ENCODE measurements around the gene ENOX2.

Gene ENOX2

DNA sequence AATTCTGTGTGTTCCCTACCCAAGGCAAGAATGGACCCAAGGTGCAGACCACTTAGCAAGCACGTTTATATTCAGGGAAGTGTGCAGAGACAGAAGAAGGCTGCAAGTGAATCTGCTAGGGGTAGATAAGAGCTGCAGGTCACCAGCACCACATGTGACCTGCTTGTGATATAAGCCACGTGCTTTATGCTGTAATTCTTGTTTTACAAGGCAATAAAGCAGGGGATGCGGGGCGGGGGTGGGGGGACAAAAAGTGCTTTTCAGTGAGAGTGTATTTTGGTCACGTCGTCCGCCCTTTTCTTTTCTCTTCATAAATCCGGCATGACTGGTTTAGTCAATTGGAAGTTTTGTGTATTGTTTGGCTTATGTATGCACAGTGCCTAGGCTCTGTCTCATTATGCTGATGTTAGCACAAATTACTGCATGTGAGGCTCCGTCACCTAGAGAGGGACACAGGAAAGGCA, 308.5 kb downstream of the ENOX2 start:
- Mint-ChIP-seq H3K9me3 (no peaks in the 10 kb centered on the region), H3K4me1 (no peaks in the 10 kb centered on the region), H3K36me3 (ENCODE audit: low read depth) (no peaks in the 10 kb centered on the region), H3K27me3 (peaks cover 3% of the 10 kb centered on the region), H3K4me3 (no peak overlapping the region), H3K27ac (no peak overlapping the region)
- ATAC-seq, result no peak
- no peak for DNase-seq

DNA sequence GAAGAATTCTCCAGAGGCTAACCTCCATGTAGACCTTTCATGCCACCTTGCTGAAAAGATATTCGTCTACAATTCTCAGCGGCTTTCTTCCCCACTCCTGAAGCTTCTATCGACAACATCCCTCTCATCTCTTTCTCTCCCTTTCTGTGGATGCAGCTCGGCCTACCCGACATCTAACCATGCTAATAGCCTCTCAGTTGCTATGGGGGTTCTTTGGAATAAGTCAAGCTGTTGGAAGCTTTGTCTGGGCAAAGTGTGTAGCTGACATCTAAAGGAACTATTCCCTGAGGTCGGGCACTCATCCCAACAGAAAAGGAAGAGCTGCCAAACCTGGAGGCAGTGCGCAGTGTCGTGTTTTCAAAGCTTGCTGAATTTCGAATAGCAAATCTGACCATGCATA, 309.1 kb downstream of the ENOX2 start:
- no peak overlapping the region for H3K27ac Mint-ChIP-seq
- DNase-seq (no peak), ATAC-seq (no peak)
- no peaks in the 10 kb centered on the region for H3K9me3 Mint-ChIP-seq
- peaks cover 3% of the 10 kb centered on the region for H3K27me3 Mint-ChIP-seq
- no peak overlapping the region for H3K4me3 Mint-ChIP-seq
- no peaks in the 10 kb centered on the region for H3K36me3 Mint-ChIP-seq (ENCODE audit: low read depth)
- no peaks in the 10 kb centered on the region for H3K4me1 Mint-ChIP-seq

DNA sequence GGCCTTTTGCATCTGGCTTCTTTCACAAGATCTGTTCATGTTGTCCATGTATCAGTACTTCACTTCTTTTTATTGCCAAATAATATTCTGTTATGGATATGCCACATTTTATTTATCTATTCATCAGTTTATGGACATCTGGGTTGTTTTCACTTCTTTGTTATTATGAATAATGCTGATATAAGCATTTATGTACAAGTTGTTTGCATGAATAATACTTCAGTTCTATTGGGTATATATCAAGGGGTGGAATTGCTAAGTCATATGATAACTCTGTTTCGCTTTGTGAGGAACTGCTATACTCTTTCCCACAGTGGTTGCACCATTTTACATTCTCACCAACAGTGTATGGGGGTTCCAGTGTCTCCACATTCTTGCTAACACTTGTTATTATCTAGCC, 310.8 kb downstream of the ENOX2 start:
- ATAC-seq (no peak), DNase-seq (no peak)
- Mint-ChIP-seq H3K4me3 (no peak overlapping the region), H3K4me1 (no peaks in the 10 kb centered on the region), H3K27ac (no peak overlapping the region), H3K27me3 (peaks cover 3% of the 10 kb centered on the region), H3K36me3 (ENCODE audit: low read depth) (no peaks in the 10 kb centered on the region), H3K9me3 (no peaks in the 10 kb centered on the region)

DNA sequence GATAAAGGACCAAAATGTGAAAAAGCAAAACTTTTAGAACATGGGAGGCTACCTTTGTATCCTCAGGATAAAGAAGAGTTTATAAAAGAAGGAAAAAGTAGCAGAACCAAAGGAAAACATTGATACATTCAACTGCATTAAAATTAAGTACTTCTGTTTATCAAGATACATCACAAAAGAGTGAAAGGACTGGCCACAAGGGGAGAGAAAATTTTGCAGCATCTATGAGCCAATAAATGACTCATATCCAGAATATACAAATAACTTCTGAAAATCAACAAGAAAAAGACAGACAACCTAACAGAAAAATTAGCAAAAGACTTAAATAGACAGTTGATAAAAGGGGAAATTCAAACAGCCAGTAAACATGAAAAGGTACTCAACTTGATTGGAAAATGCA, 324.1 kb downstream of the ENOX2 start:
- ATAC-seq, result no peak
- peaks cover 3% of the 10 kb centered on the region for H3K9me3 Mint-ChIP-seq

DNA sequence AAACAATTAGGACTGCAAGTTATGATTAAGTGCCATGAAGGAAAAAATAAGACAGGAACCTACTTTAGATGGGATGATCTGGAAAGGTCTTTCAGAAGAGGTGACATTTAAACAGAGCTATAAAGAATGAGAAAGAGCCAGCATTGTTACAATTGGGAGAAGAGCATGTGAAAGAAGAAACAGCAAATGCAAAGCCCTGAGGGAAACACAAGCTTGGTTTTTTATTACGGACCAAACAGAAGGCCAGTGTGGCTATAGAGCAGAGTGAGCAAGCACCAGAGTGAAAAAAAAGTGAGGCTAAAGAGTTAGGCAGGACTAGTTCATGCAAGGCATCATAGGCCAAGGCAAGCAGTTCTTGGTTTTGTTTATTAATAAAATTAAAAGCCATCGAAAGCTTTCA, 325.6 kb downstream of the ENOX2 start:
- H3K4me3 Mint-ChIP-seq, result no peak overlapping the region
- H3K36me3 Mint-ChIP-seq (ENCODE audit: low read depth), result no peaks in the 10 kb centered on the region
- no peaks in the 10 kb centered on the region for H3K4me1 Mint-ChIP-seq
- H3K9me3 Mint-ChIP-seq, result peaks cover 3% of the 10 kb centered on the region
- peaks cover 5% of the 10 kb centered on the region for H3K27me3 Mint-ChIP-seq
- ATAC-seq (no peak), DNase-seq (no peak)
- no peak overlapping the region for H3K27ac Mint-ChIP-seq

More for the DNA sequence above, 324.1 kb downstream of the ENOX2 start:
- Mint-ChIP-seq H3K4me3 (no peak overlapping the region), H3K4me1 (no peaks in the 10 kb centered on the region), H3K27ac (no peak overlapping the region), H3K36me3 (ENCODE audit: low read depth) (no peaks in the 10 kb centered on the region), H3K27me3 (peaks cover 5% of the 10 kb centered on the region)
- DNase-seq, result no peak

DNA sequence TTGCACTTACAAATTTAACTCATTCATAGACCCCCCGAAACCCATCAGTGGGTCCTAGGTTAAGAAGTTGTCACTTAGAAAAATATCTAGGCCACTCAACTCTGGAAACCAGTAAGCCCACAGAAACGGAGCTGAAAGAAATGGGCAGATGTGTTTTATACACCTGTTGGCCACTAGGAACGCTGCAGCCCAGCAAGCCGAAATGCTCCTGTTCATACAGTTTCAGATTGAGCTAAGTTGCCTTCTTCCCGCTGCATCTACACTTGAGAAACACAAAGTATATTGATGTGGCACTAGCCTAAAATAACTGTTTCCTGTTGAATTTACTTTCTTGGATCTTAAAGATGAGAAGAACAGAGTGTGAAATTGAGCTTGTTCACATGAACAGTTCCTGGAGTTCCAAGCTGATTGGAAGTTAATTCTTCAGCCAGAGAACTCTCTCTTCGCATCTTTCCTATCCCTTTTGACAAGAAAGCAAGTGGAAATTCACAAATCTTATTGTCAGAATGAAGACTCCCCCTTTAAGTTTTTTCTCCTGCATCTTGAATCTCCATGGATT, 327.1 kb downstream of the ENOX2 start:
- Mint-ChIP-seq H3K9me3 (no peaks in the 10 kb centered on the region), H3K4me3 (no peak overlapping the region), H3K36me3 (ENCODE audit: low read depth) (no peaks in the 10 kb centered on the region), H3K27ac (no peak overlapping the region), H3K4me1 (no peaks in the 10 kb centered on the region), H3K27me3 (peaks cover 5% of the 10 kb centered on the region)
- ATAC-seq, result no peak
- DNase-seq, result peak; percentile 8

Data from activated naive CD8-positive, alpha-beta T cell treated with anti-CD3 and anti-CD28 coated beads, Interleukin-2, amount 50 U/mL, for 24 hours (primary cell).